GM23248 (cell line): Measurements from ENCODE around the gene SESTD1. TPM values are rescaled to one million over a fixed set of nuclear protein-coding genes. Genes with fewer than 3 reads are reported as not detected.
"Not testable (repeated sequence)": the region's sequence is repeated elsewhere in the genome, so short reads cannot be mapped to it uniquely, and the experiment has no call there.

Experiments used
- DNase-seq: peaks from one replicate; pipeline ENCODE4 v3.0.0-alpha.2; 2015
- H2AFZ ChIP-seq: fragments of 200-600 bp; sonication (generic); 2 replicates; pipeline ENCODE4 v1.6.1; 2016; ENCODE audit warnings: antibody characterized with exemption
- H3F3A ChIP-seq: fragments of 200-600 bp; sonication (generic); 2 replicates; pipeline ENCODE4 v1.6.1; 2016; ENCODE audit warnings: mild to moderate bottlenecking, antibody characterized with exemption, mixed run types; ENCODE audit not compliant: insufficient read depth
- H3K27ac ChIP-seq: fragments of 200-600 bp; sonication (generic); 2 replicates; pipeline ENCODE4 v1.5.1; 2016; ENCODE audit warnings: mild to moderate bottlenecking
- H3K27me3 ChIP-seq: fragments of 200-600 bp; sonication (generic); replicated peaks from 2 replicates; pipeline ENCODE4 v1.6.1; 2016; ENCODE audit warnings: mild to moderate bottlenecking; ENCODE audit not compliant: insufficient read depth
- H3K36me3 ChIP-seq: fragments of 200-600 bp; sonication (generic); 2 replicates; pipeline ENCODE4 v1.6.1; 2016; ENCODE audit warnings: low read depth, mild to moderate bottlenecking
- H3K4me1 ChIP-seq: fragments of 200-600 bp; sonication (generic); 2 replicates; pipeline ENCODE4 v1.6.1; 2016; ENCODE audit warnings: mild to moderate bottlenecking; ENCODE audit not compliant: insufficient read depth
- H3K4me2 ChIP-seq: fragments of 200-600 bp; sonication (generic); one replicate; pipeline ENCODE4 v1.6.1; 2016; ENCODE audit warnings: mild to moderate bottlenecking; ENCODE audit not compliant: unreplicated experiment
- H3K4me3 ChIP-seq: fragments of 200-600 bp; sonication (generic); 2 replicates; pipeline ENCODE4 v1.5.1; 2016; ENCODE audit warnings: mild to moderate bottlenecking
- H3K79me2 ChIP-seq: fragments of 200-600 bp; sonication (generic); 2 replicates; pipeline ENCODE4 v1.6.1; 2016; ENCODE audit warnings: mild to moderate bottlenecking; ENCODE audit not compliant: insufficient read depth
- H3K9ac ChIP-seq: fragments of 200-600 bp; sonication (generic); 2 replicates; pipeline ENCODE4 v1.6.1; 2016; ENCODE audit warnings: mild to moderate bottlenecking
- H3K9me2 ChIP-seq: fragments of 200-600 bp; sonication (generic); 2 replicates; pipeline ENCODE4 v1.6.1; 2016; ENCODE audit warnings: mixed run types, mild to moderate bottlenecking, moderate library complexity; ENCODE audit not compliant: insufficient read depth
- H3K9me3 ChIP-seq: fragments of 200-600 bp; sonication (generic); one replicate; pipeline ENCODE4 v1.6.1; 2017; ENCODE audit warnings: low read depth
- H4K20me1 ChIP-seq: fragments of 200-600 bp; sonication (generic); 2 replicates; pipeline ENCODE4 v1.6.0; 2016; ENCODE audit not compliant: insufficient read depth
- EZH2 ChIP-seq: fragments of 200-600 bp; sonication (generic); IDR thresholded peaks from 2 replicates; pipeline ENCODE4 v1.6.1; 2018; ENCODE audit warnings: antibody characterized with exemption, mild to moderate bottlenecking; ENCODE audit not compliant: insufficient read depth, poor library complexity, severe bottlenecking
- EZH2phosphoT487 ChIP-seq: fragments of 200-600 bp; sonication (generic); IDR thresholded peaks from 2 replicates; pipeline ENCODE4 v1.6.1; 2018; ENCODE audit warnings: antibody characterized with exemption, moderate library complexity, mild to moderate bottlenecking, low read depth; ENCODE audit not compliant: insufficient read depth
- WGBS, 2 experiments: methylation state at CpG; one replicate each; pipeline ENCODE4 v1.1.6; 2015 to 2017; ENCODE audit warnings: low lambda C conversion rate in 2 of 2, low coverage in 1 of 2; ENCODE audit errors: missing lambda C conversion rate in 2 of 2; 5-methylcytosine and 5-hydroxymethylcytosine counted together
- in situ Hi-C: fragments of 300-500 bp; cut with MboI; formaldehyde crosslinking; loops from 2 replicates; pipeline ENCODE4 v1.15.0; 2020
- polyA plus RNA-seq: library from polyadenylated mRNA; unstranded; fragments of >200 nt; fragmentation: Nextera tagmentation; extraction: Ambion mirVana; gene quantifications from 2 replicates; pipeline ENCODE4 v1.2.1, GENCODE V29; 2016
- total RNA-seq: library from RNA; depleted of rRNA; stranded (reverse); fragments of >200 nt; shearing (Covaris generic); gene quantifications from 2 replicates; pipeline ENCODE4 v1.2.3, GENCODE V29; 2014

SESTD1 gene
- total and polyA plus RNA-seq, 2 experiments from 2014 or later, result 22.5 to 77.1 TPM

- no peaks in the 10 kb centered on the region for H3K36me3 ChIP-seq
- 74 to 81% methylated on average over 2 of the region's 2 CpGs for WGBS, 2 experiments
- 0 out of 2 replicates have a peak, but pooled peaks cover 3% of the 10 kb centered on the region for H4K20me1 ChIP-seq
- H3K9me2 ChIP-seq, result no peaks in the 10 kb centered on the region
- no peak overlapping the region for H3K4me2 ChIP-seq
- H3K79me2 ChIP-seq, result peaks cover 99% of the 10 kb centered on the region
- no peak overlapping the region for H3K9ac ChIP-seq
- H3K27ac ChIP-seq, result no peak overlapping the region
- DNase-seq, result no peak
- H3K4me1 ChIP-seq, result peaks cover 8% of the 10 kb centered on the region
- TF ChIP-seq EZH2phosphoT487 (no peak), EZH2 (no peak)
- in situ Hi-C loops, result loop anchor here (10.0 kb wide), 1 partner anchor 190 kb away; no protein-coding TSS in a partner anchor
- no peak overlapping the region for H2AFZ ChIP-seq
- no peaks in the 10 kb centered on the region for H3F3A ChIP-seq
- H3K9me3 ChIP-seq, result no peaks in the 10 kb centered on the region
- H3K27me3 ChIP-seq, result no peaks in the 10 kb centered on the region
- no peak overlapping the region for H3K4me3 ChIP-seq
Observed at GRCh38 chr2:179224361-179224760, 40.3 kb downstream of the SESTD1 start.

GRCh38 chr2:179222076-179222475, 42.6 kb downstream of the SESTD1 start:
- in situ Hi-C loops, result loop anchor here (10.0 kb wide), 1 partner anchor 193 kb away; no protein-coding TSS in a partner anchor
- H3K36me3 ChIP-seq, result no peaks in the 10 kb centered on the region

GRCh38 chr2:179218848-179219594, 45.6 kb downstream of the SESTD1 start:
- peak; percentile 84 for DNase-seq
- Histone ChIP-seq H3K36me3 (no peaks in the 10 kb centered on the region), H3K27me3 (no peaks in the 10 kb centered on the region), H3K9me2 (no peaks in the 10 kb centered on the region), H4K20me1 (0 out of 2 replicates have a peak, but pooled peaks cover 5% of the 10 kb centered on the region), H3K9ac (no peak overlapping the region), H3K4me3 (no peak overlapping the region), H2AFZ (no peak overlapping the region), H3K4me1 (peaks cover 8% of the 10 kb centered on the region), H3K27ac (no peak overlapping the region), H3K9me3 (no peaks in the 10 kb centered on the region), H3F3A (peaks cover 7% of the 10 kb centered on the region; the same call in 1 of the 2 replicates), H3K4me2 (no peak overlapping the region), H3K79me2 (peaks cover 100% of the 10 kb centered on the region)
- in situ Hi-C loops, result no loop called here
- TF ChIP-seq EZH2 (no peak), EZH2phosphoT487 (no peak)
- 49 to 50% methylated on average over 4 of the region's 4 CpGs for WGBS, 2 experiments

More at GRCh38 chr2:179222076-179222475, 42.6 kb downstream of the SESTD1 start:
- peaks cover 99% of the 10 kb centered on the region for H3K79me2 ChIP-seq
- H3K4me3 ChIP-seq, result no peak overlapping the region
- no peaks in the 10 kb centered on the region for H3K27me3 ChIP-seq
- DNase-seq, result peak; percentile 8
- no peak overlapping the region for H2AFZ ChIP-seq
- no peak overlapping the region for H3K9ac ChIP-seq
- TF ChIP-seq EZH2phosphoT487 (no peak), EZH2 (no peak)
- H3K4me1 ChIP-seq, result peaks cover 8% of the 10 kb centered on the region
- WGBS, 2 experiments, result 67 to 73% methylated on average over 2 of the region's 2 CpGs
- peak overlapping the region; percentile 9 for H3K4me2 ChIP-seq
- H3K9me2 ChIP-seq, result no peaks in the 10 kb centered on the region
- no peak overlapping the region for H3K27ac ChIP-seq
- 0 out of 2 replicates have a peak, but pooled peaks cover 5% of the 10 kb centered on the region for H4K20me1 ChIP-seq
- H3K9me3 ChIP-seq, result no peaks in the 10 kb centered on the region
- peaks cover 7% of the 10 kb centered on the region; the same call in 1 of the 2 replicates for H3F3A ChIP-seq

GRCh38 chr2:179214671-179215070, 50.0 kb downstream of the SESTD1 start:
- H3F3A ChIP-seq, H3K4me1 ChIP-seq, H3K36me3 ChIP-seq, H2AFZ ChIP-seq, H3K9ac ChIP-seq, H3K9me2 ChIP-seq, H3K4me3 ChIP-seq, in situ Hi-C loops, H3K4me2 ChIP-seq, H3K27ac ChIP-seq, H3K9me3 ChIP-seq, DNase-seq, H3K27me3 ChIP-seq: not testable (repeated sequence)
- WGBS, 2 experiments, result 96 to 97% methylated on average over 3 of the region's 3 CpGs
- H3K79me2 ChIP-seq, result peaks cover 100% of the 10 kb centered on the region
- H4K20me1 ChIP-seq, result peaks cover 18% of the 10 kb centered on the region
